ENCODE measurements around the gene MYO6. TPM values are rescaled to one million over a fixed set of nuclear protein-coding genes. Genes with fewer than 3 reads are reported as not detected.

MYO6 gene
- total RNA-seq, 1 experiment from 2014 or later = 7.0 TPM

GRCh38 chr6:75946146-75946831, 197.2 kb downstream of the MYO6 start:
- no peak for DNase-seq (ENCODE audit: low read depth)

GRCh38 chr6:75947935-75948334, 198.9 kb downstream of the MYO6 start:
- no peak for DNase-seq (ENCODE audit: low read depth)

- DNase-seq (ENCODE audit: low read depth) = no peak
Observed at GRCh38 chr6:75952128-75952527, 203.1 kb downstream of the MYO6 start.

DNA sequence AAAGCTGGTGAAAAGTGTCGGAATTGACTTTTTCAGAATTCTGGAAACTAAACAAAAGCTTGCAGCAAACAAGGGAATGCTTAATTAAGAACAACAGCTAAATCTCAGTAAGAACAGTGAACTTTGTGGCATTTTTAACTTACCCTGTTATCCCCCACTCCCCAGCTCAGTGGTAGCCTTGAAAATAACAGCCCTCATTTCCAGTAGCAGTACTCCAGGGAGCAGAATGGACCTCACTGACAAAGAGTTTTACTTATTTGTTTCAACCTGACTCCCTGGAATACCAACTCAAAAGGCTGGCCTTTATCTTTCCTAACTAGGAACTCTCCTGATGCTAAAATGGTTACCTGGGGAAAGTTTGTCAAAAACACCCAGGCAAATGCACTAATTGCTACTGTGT, 214.5 kb downstream of the MYO6 start:
- DNase-seq (ENCODE audit: low read depth) = no peak

- no peak for DNase-seq (ENCODE audit: low read depth)
Observed at GRCh38 chr6:75968143-75968542, 219.1 kb downstream of the MYO6 start.

Other genes starting within 250 kb of the MYO6 start
- gene SENP6, start 147.4 kb upstream of the MYO6 start, total RNA-seq (2014; rRNA removed; shearing (Covaris generic)) = 67.4 and 83.2 TPM in 2 replicates

Data from Daoy (cell line).